Psoas muscle (tissue), 8 donors: ENCODE data around the gene DCAF5. TPM values are rescaled to one million over a fixed set of nuclear protein-coding genes. Genes with fewer than 3 reads are reported as not detected.

Source experiments
- ATAC-seq, 4 donors: fragments of 200-7000 bp; cut with Tn5 transposase; one replicate each; pipeline ENCODE4 v1.9.1; 2020; ENCODE audit warnings: moderate library complexity in 3 of 4, mild to moderate bottlenecking in 2 of 4
- DNase-seq, 2 donors: peaks; one replicate each; pipeline ENCODE4 v3.0.0-alpha.2; 2020
- H3K27ac ChIP-seq: fragments of 200-600 bp; one replicate; pipeline ENCODE4 v1.8.0; 2022
- H3K27me3 ChIP-seq, 3 donors: fragments of 200-600 bp in 1 of 3; one replicate each; pipeline versions ENCODE4 v1.6.1 to v1.8.0; 2013 to 2022; ENCODE audit warnings: low read length in 2 of 3, mild to moderate bottlenecking in 2 of 3, moderate library complexity in 1 of 3; ENCODE audit not compliant: insufficient read depth in 3 of 3
- H3K36me3 ChIP-seq, 2 donors: fragments of 200-600 bp in 1 of 2; one replicate each; pipeline versions ENCODE4 v1.6.1 to v1.8.0; 2013 to 2022; ENCODE audit warnings: low read depth in 1 of 2, mild to moderate bottlenecking in 1 of 2, moderate library complexity in 1 of 2; ENCODE audit not compliant: insufficient read depth in 1 of 2
- H3K4me1 ChIP-seq: fragments of 200-600 bp; one replicate; pipeline ENCODE4 v1.8.0; 2022
- H3K4me3 ChIP-seq: fragments of 200-600 bp; one replicate; pipeline ENCODE4 v1.8.0; 2022; ENCODE audit warnings: mild to moderate bottlenecking
- H3K9me3 ChIP-seq: fragments of 200-600 bp; one replicate; pipeline ENCODE4 v1.8.0; 2022
- WGBS, 3 donors: extraction: QIAGEN DNeasy Blood & Tissue Kit; methylation state at CpG; one replicate each; pipeline versions ENCODE4 v1.1.6 to v1.1.7; 2013; 5-methylcytosine and 5-hydroxymethylcytosine counted together
- intact Hi-C, 2 donors: fragments of 100-400 bp; cut with DNase I; formaldehyde crosslinking; loops; one replicate each; pipeline versions ENCODE4 v1.11.0 to v1.14.2; 2022
- polyA plus RNA-seq, 3 donors: library from polyadenylated mRNA; stranded (reverse); fragments of 200-250 nt; gene quantifications; one replicate each; pipeline ENCODE4 v1.2.3, GENCODE V29; 2013
- total RNA-seq, 4 donors: library from RNA; stranded (reverse); fragmentation: NEBNext Ultra II Directional in 2 of 4; extraction: Animal tissue kit (Norgen Biotek cat#: 25700) in 2 of 4; gene quantifications; one replicate each; pipeline versions ENCODE4 v1.2.1 to v1.2.4, GENCODE V29; 2021 to 2023
- TF ChIP-seq, protein P1 (sequence below): fragments of 200-600 bp; IDR thresholded peaks from one replicate; pipeline ENCODE4 v1.8.0; 2022; ENCODE audit warnings: antibody characterized with exemption
- donor health status: healthy with polysubstance abuse.
- donor health status: DM: no; HTN: no; CAD: no; lungs with moderate emphysema.
- donor health status: Bipolar disorder and iron deficiency.
- donor health status: healthy.
- donor health status: DM: yes; HTN: yes; CAD: no.
- donor health status: DM: no; HTN: no; CAD: no.
- donor health status: DM: no; HTN: no; CAD: no.
- donor health status: DM: yes; HTN: yes; CAD: no.

DCAF5 gene
- total and polyA plus RNA-seq, 7 donors = 9.1 to 86.3 (median 74.7) TPM

DNA sequence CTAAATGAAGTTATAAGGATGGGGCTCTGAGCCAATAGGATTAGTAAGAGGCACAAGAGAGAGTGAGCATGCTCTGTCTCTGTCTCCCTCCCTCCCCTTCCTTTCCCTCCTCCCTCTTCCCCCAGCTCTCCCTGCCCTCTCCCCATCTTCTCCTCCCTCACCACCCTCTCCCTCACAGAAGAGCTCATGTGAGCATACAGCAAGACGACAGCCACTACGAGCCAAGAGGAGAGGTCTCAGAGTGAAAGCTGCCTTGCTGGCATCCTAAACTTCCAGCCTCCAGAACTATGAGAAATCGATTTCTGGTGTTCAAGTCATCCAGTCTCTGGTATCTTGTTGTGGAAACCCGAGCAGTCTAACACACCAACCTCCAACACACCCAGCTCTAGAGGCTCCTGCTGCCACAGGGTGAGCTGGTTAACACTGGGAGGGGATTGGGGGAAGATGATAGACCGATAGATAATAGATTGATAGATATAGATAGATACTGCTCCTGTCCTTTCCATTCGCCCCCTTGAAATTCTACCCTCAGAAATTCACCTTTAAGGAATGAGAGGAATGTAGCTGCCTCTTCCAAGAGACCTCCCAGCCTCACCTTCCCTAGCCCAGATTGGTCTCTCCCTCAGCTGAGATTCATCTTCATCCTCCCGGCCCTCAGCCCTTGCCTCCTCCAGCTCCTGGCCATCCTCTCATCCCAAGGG is 148.0 kb downstream of the DCAF5 start:
- intact Hi-C loops = loop anchor here in 1 of 2 donors (5.0 kb wide), 1 partner anchor 93 kb away; no protein-coding TSS in a partner anchor
- no peak for ATAC-seq
- 42 to 48% (median 45%) methylated on average over 7 of the region's 7 CpGs for WGBS, 3 donors
- TF ChIP-seq, protein P1, sequence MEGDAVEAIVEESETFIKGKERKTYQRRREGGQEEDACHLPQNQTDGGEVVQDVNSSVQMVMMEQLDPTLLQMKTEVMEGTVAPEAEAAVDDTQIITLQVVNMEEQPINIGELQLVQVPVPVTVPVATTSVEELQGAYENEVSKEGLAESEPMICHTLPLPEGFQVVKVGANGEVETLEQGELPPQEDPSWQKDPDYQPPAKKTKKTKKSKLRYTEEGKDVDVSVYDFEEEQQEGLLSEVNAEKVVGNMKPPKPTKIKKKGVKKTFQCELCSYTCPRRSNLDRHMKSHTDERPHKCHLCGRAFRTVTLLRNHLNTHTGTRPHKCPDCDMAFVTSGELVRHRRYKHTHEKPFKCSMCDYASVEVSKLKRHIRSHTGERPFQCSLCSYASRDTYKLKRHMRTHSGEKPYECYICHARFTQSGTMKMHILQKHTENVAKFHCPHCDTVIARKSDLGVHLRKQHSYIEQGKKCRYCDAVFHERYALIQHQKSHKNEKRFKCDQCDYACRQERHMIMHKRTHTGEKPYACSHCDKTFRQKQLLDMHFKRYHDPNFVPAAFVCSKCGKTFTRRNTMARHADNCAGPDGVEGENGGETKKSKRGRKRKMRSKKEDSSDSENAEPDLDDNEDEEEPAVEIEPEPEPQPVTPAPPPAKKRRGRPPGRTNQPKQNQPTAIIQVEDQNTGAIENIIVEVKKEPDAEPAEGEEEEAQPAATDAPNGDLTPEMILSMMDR = no peak
- Histone ChIP-seq H3K4me3 (no peak overlapping the region), H3K9me3 (no peaks in the 10 kb centered on the region), H3K36me3 (no peaks in the 10 kb centered on the region), H3K4me1 (no peaks in the 10 kb centered on the region), H3K27ac (no peak overlapping the region), H3K27me3 (no peaks in the 10 kb centered on the region)
- no peak for DNase-seq

DNA sequence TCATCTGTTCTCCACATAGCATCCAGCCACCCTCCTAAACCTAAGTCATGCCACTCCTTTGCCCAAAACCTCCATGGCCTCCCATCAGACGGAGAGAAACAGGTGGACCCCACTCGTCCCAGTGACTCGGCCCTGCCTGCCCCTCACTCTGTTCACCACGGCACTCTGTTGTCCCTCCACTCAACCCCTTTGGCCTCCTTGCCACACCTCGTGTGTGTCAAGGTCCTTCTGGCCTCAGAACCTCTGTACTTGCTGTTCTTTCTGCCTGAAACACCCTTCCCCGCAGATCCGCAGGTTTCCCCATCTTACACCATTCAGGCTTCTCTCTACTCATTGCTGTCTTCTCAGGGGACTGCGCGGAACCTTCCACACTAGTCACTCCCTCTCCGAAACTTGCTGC is 149.3 kb downstream of the DCAF5 start:
- WGBS, 3 donors = 84 to 92% (median 87%) methylated on average over 10 of the region's 10 CpGs
- H3K4me1 ChIP-seq = no peaks in the 10 kb centered on the region
- TF ChIP-seq, protein P1 = no peak

DNA sequence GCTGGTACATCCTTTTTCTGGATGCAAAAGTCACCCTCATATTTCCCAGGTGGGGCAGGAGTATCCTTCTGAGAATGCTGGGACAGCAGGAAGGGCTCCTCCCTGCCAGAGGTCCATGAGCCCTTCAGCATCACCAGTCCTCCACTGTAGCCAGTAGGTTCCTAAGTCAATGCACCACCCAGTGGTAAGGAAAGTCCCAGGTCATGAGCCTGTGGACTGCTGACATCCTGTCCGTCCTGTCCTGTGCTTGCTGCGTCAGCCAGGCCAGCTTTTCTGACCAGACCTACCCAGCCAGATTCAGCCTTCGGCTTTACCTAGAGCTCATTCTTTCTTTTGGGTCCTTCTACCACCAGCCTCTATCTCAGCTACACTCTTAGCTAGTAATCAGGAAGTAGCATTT is 150.8 kb downstream of the DCAF5 start:
- H3K9me3 ChIP-seq = no peaks in the 10 kb centered on the region
- intact Hi-C loops = loop anchor here in 1 of 2 donors (5.0 kb wide), 1 partner anchor 90 kb away; no protein-coding TSS in a partner anchor
- H3K36me3 ChIP-seq = no peaks in the 10 kb centered on the region
- WGBS, 3 donors = 60 to 67% (median 65%) methylated on average over 3 of the region's 3 CpGs
- H3K27ac ChIP-seq = no peak overlapping the region
- TF ChIP-seq, protein P1 = peak; percentile 43
- no peaks in the 10 kb centered on the region for H3K4me1 ChIP-seq
- H3K27me3 ChIP-seq = no peaks in the 10 kb centered on the region
- H3K4me3 ChIP-seq = no peak overlapping the region
- ATAC-seq (peak; percentile 56 to 63 (median 60)), DNase-seq (no peak)

More for the DNA sequence above, 149.3 kb downstream of the DCAF5 start:
- Histone ChIP-seq H3K36me3 (no peaks in the 10 kb centered on the region), H3K4me3 (no peak overlapping the region), H3K9me3 (no peaks in the 10 kb centered on the region), H3K27ac (no peak overlapping the region), H3K27me3 (no peaks in the 10 kb centered on the region)
- intact Hi-C loops = loop anchor here in 1 of 2 donors (5.0 kb wide), 1 partner anchor 91 kb away; no protein-coding TSS in a partner anchor
- DNase-seq (no peak), ATAC-seq (no peak)

DNA sequence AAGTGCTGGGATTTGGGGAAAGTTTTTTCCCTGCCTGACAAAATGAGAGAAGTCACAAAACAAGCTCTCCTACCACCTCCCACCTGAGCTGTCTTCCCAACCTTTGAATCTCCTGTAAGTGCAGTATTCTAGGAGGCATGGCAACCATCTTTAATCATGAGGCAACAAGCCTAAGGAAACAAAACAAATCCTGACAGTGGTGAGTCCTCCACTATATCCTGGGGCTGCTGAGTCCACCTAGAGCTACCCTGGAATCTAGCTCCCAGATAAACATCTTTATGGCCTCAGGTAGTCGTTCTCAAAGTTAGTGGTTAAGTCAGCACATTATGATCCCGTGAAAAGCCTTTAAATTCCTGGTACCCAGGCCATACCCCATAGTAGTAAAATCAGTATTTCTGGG is 151.5 kb downstream of the DCAF5 start:
- H3K36me3 ChIP-seq = no peaks in the 10 kb centered on the region
- intact Hi-C loops = loop anchor here in 1 of 2 donors (5.0 kb wide), 1 partner anchor 89 kb away; no protein-coding TSS in a partner anchor
- WGBS, 3 donors = 81 to 88% (median 84%) methylated on average over 2 of the region's 2 CpGs
- no peak overlapping the region for H3K4me3 ChIP-seq
- no peak overlapping the region for H3K27ac ChIP-seq
- TF ChIP-seq, protein P1 = no peak
- ATAC-seq = no peak
- no peak for DNase-seq
- H3K27me3 ChIP-seq = no peaks in the 10 kb centered on the region
- H3K4me1 ChIP-seq = no peaks in the 10 kb centered on the region
- H3K9me3 ChIP-seq = no peaks in the 10 kb centered on the region

Other genes starting within 250 kb of the DCAF5 start
- gene ACTN1, start 173.8 kb downstream of the DCAF5 start, total RNA-seq = 10 to 100 TPM; 10.9 to 23.7 (median 16.0) TPM
- gene ACTN1, start 173.8 kb downstream of the DCAF5 start, polyA plus RNA-seq = 1 to 10 TPM; 5.8 to 9.1 (median 6.2) TPM
- 10 to 100 TPM; 12.6 to 17.3 (median 13.6) TPM for gene EXD2, start 38.4 kb upstream of the DCAF5 start, total RNA-seq
- gene EXD2, start 38.4 kb upstream of the DCAF5 start, polyA plus RNA-seq = 10 to 100 TPM in 2 of 3 donors, 1 to 10 TPM in 1; 6.8 to 12.5 (median 10.1) TPM
- gene GALNT16, start 107.0 kb upstream of the DCAF5 start, total RNA-seq = 1 to 10 TPM; 1.7 to 2.6 (median 2.4) TPM
- gene GALNT16, start 107.0 kb upstream of the DCAF5 start, polyA plus RNA-seq = 1 to 10 TPM in 1 of 3 donors, under 1 TPM in 2; 0.83 to 1.4 (median 0.95) TPM
- gene ERH, start 245.2 kb upstream of the DCAF5 start, total RNA-seq = 100 to 1,000 TPM in 2 of 4 donors, 10 to 100 TPM in 2; 86.2 to 115 (median 103) TPM
- 100 to 1,000 TPM in 2 of 3 donors, 10 to 100 TPM in 1; 76.9 to 130 (median 111) TPM for gene ERH, start 245.2 kb upstream of the DCAF5 start, polyA plus RNA-seq
- 10 to 100 TPM; 11.8 to 16.7 (median 14.9) TPM for gene SLC39A9, start 245.6 kb upstream of the DCAF5 start, total RNA-seq
- gene SLC39A9, start 245.6 kb upstream of the DCAF5 start, polyA plus RNA-seq = 10 to 100 TPM in 2 of 3 donors, 1 to 10 TPM in 1; 6.1 to 19.8 (median 19.2) TPM